ENCODE data around the gene CASQ1.

- TF ChIP-seq POLR2A (IDR thresholded peaks at IDR 0.05; ENCODE audit: low read depth, low read length) = no peak
- TF ChIP-seq POLR2AphosphoS5 (IDR thresholded peaks at IDR 0.05; ENCODE audit: low read depth, low read length) = no peak
Measured at GRCh38 chr1:160158534-160158933, 31.8 kb upstream of the CASQ1 start.

Data from GM12892 (cell line).